ENCODE data around the gene ST7L. TPM values are rescaled to one million over a fixed set of nuclear protein-coding genes. Genes with fewer than 3 reads are reported as not detected.

ST7L gene
- total and polyA plus RNA-seq, 9 of the 15 experiments (the other 6 are each of a cell fraction or from before 2014, with no cell fraction given): 9.0 to 32.5 (median 26.6) TPM

DNA sequence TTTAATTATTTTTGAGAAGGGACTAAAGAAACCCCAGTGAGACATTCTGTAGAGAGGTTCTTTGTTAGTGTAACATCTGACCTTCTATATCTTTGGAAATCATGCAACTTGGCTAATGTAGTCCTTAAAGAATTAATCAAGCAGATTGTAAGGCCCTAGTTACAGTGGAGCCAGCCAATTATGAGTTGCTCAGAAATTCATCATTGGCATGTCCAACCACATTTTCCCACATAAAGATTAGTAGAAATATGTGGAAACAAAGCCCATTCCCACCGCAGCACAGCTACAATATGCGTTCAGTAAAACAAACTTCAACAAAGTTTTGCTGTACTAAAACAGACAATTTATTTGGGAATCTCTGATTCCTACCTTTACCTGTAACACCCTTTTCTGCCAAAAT, 82.4 kb downstream of the ST7L start:
- 84% methylated on average over 2 of the region's 2 CpGs for WGBS (ENCODE audit: insufficient coverage, low coverage, missing lambda C conversion rate)
- FAIRE-seq (no peak), DNase-seq (ENCODE audit: extremely low read depth in 1 of 4, low spot score in 3 of 4) (no peak), ATAC-seq (no peak)
- CTCF ChIA-PET (ENCODE audit: low intra/inter-chr PET ratio): interaction anchor here (0.5 kb wide), 1 partner anchor 279 kb away, joined by 7 read pairs; no protein-coding TSS in a partner anchor
- no TSS peak for BruUV-seq (replicated peaks)
- in situ Hi-C loops (cut with MboI): no loop called here
- no peaks in the 10 kb centered on the region for H3K9me3 ChIP-seq (replicated peaks; ENCODE audit: control insufficient read depth, insufficient read depth, low read depth, low read length)
- no peaks in the 10 kb centered on the region for H3K9me1 ChIP-seq (ENCODE audit: control insufficient read depth, insufficient read depth, low read length)
- H3K27me3 ChIP-seq (ENCODE audit: control insufficient read depth in 2 of 2, insufficient read depth in 2 of 2, low read length in 2 of 2): no peaks in the 10 kb centered on the region
- no peaks in the 10 kb centered on the region for H4K20me1 ChIP-seq (replicated peaks; ENCODE audit: control insufficient read depth, insufficient read depth, low read length)
- H3K4me1 ChIP-seq (replicated peaks in 1 of 2; ENCODE audit: control insufficient read depth in 2 of 2, insufficient read depth in 2 of 2, low read length in 2 of 2): no peaks in the 10 kb centered on the region
- H3K9ac ChIP-seq (ENCODE audit: insufficient read depth in 1 of 2, low read depth in 2 of 2, low read length in 2 of 2): no peak overlapping the region
- TF ChIP-seq SREBF1 (IDR thresholded peaks at IDR 0.05; ENCODE audit: borderline replicate concordance, low read depth, low read length): no peak
- TF ChIP-seq TAF1 (IDR thresholded peaks at IDR 0.05; ENCODE audit: control insufficient read depth, extremely low read depth, insufficient read depth, low read length, severe bottlenecking): no peak
- TF ChIP-seq RFX7 (CRISPR knock-in tag; IDR thresholded peaks at IDR 0.05): no peak
- no peak for TF ChIP-seq NCOA2 (IDR thresholded peaks at IDR 0.05; ENCODE audit: partially characterized antibody in 2 of 2)
- TF ChIP-seq L3MBTL2 (IDR thresholded peaks at IDR 0.05): no peak
- TF ChIP-seq SMC3 (conservative IDR thresholded peaks at IDR 0.05; ENCODE audit: insufficient read depth, low read depth, low read length): no peak
- no peak for TF ChIP-seq HMGN3 (IDR thresholded peaks at IDR 0.05; ENCODE audit: borderline replicate concordance, extremely low read depth, insufficient read length, low read depth, low read length)
- TF ChIP-seq SAP30 (IDR thresholded peaks at IDR 0.05; ENCODE audit: borderline replicate concordance, insufficient read depth, low read depth, low read length, poor library complexity, severe bottlenecking): no peak
- H3K79me2 ChIP-seq (ENCODE audit: control insufficient read depth, insufficient read depth, low read length): no peaks in the 10 kb centered on the region
- POLR2A ChIA-PET: no interaction called here
- H2AFZ ChIP-seq (ENCODE audit: low read depth, low read length): no peak overlapping the region
- H3K4me3 ChIP-seq: no peak overlapping the region
- H3K27ac ChIP-seq (ENCODE audit: extremely low read depth, low read depth, low read length): no peak overlapping the region
- intact Hi-C loops (cut with micrococcal nuclease): no loop called here
- no peak overlapping the region for H3K4me2 ChIP-seq (ENCODE audit: insufficient read depth, low read length)
- peaks cover under 1% of the 10 kb centered on the region; the same call in 1 of the 3 replicates for H3K36me3 ChIP-seq (ENCODE audit: control insufficient read depth, insufficient read depth, low read length)

All from K562 (cell line).